ENCODE measurements around the gene ZCRB1.

Gene ZCRB1

DNA sequence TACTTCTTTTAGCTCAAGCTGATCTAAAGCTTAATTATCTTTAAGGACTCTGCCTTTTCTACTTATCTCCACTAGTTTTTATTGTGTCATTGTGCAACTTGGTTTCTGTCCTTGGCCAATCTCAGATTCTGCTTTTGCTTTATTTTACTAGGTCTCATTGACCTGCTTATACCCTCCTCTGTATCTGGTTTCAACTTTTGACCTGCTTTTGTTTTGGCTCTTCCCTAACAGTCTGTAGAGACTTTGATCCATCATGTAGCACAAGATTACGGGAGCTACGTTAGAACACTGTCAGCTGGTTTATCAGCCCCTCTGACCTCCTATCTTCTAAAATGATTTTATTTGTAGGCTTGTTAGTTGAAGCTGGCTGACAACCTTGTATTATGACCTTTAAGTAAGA lies 43.6 kb downstream of the ZCRB1 start:
- no peaks in the 10 kb centered on the region for H3K9me3 ChIP-seq (ENCODE audit: control insufficient read depth, low read length)
- 77 to 79% methylated on average over 2 of the region's 2 CpGs for WGBS, 2 experiments
- no peaks in the 10 kb centered on the region for H3K4me1 ChIP-seq (ENCODE audit: control insufficient read depth, insufficient read depth, low read length)
- H3K4me3 ChIP-seq (ENCODE audit: insufficient read depth, low read depth, low read length): no peak overlapping the region
- no peaks in the 10 kb centered on the region for H3K36me3 ChIP-seq (ENCODE audit: control insufficient read depth, insufficient read depth, low read length)
- H3K27me3 ChIP-seq (ENCODE audit: control insufficient read depth, insufficient read depth, low read length, poor library complexity, severe bottlenecking): no peaks in the 10 kb centered on the region
- no peak overlapping the region for H3K27ac ChIP-seq (ENCODE audit: insufficient read depth, low read depth, low read length, poor library complexity, severe bottlenecking)

GRCh38 chr12:42281844-42282243 lies 44.0 kb downstream of the ZCRB1 start:
- Histone ChIP-seq H3K36me3 (ENCODE audit: control insufficient read depth, insufficient read depth, low read length) (no peaks in the 10 kb centered on the region), H3K4me1 (ENCODE audit: control insufficient read depth, insufficient read depth, low read length) (no peaks in the 10 kb centered on the region), H3K27me3 (ENCODE audit: control insufficient read depth, insufficient read depth, low read length, poor library complexity, severe bottlenecking) (no peaks in the 10 kb centered on the region), H3K4me3 (ENCODE audit: insufficient read depth, low read depth, low read length) (no peak overlapping the region), H3K27ac (ENCODE audit: insufficient read depth, low read depth, low read length, poor library complexity, severe bottlenecking) (no peak overlapping the region), H3K9me3 (ENCODE audit: control insufficient read depth, low read length) (no peaks in the 10 kb centered on the region)
- 93 to 95% methylated on average over 3 of the region's 3 CpGs for WGBS, 2 experiments

GRCh38 chr12:42281278-42281677 lies 44.6 kb downstream of the ZCRB1 start:
- Histone ChIP-seq H3K27me3 (ENCODE audit: control insufficient read depth, insufficient read depth, low read length, poor library complexity, severe bottlenecking) (no peaks in the 10 kb centered on the region), H3K4me3 (ENCODE audit: insufficient read depth, low read depth, low read length) (no peak overlapping the region), H3K4me1 (ENCODE audit: control insufficient read depth, insufficient read depth, low read length) (no peaks in the 10 kb centered on the region), H3K9me3 (ENCODE audit: control insufficient read depth, low read length) (no peaks in the 10 kb centered on the region), H3K36me3 (ENCODE audit: control insufficient read depth, insufficient read depth, low read length) (no peaks in the 10 kb centered on the region), H3K27ac (ENCODE audit: insufficient read depth, low read depth, low read length, poor library complexity, severe bottlenecking) (no peak overlapping the region)
- WGBS, 2 experiments: 77 to 86% methylated on average over 3 of the region's 3 CpGs

DNA sequence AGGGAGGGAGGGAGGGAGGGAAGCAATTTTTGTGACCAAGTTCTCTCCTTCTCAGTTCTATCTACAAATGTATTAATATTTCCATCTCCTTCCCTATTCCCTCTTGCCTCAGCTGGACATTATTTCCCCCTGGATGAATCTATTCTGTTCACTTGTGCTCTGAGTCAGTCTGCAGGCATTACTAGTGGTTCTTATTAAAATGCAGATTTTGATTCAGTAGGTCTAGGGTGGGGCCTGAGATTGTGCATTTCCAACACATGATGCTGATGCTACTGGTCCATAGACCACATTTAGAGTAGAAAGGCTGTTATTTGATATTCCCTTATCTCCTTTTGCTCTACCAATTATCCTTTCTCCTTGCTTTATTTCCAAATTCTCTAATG lies 47.8 kb downstream of the ZCRB1 start:
- Histone ChIP-seq H3K36me3 (ENCODE audit: control insufficient read depth, insufficient read depth, low read length) (no peaks in the 10 kb centered on the region), H3K4me3 (ENCODE audit: insufficient read depth, low read depth, low read length) (no peak overlapping the region)

GRCh38 chr12:42277396-42278127 lies 48.3 kb downstream of the ZCRB1 start:
- no peaks in the 10 kb centered on the region for H3K4me1 ChIP-seq (ENCODE audit: control insufficient read depth, insufficient read depth, low read length)
- 92 to 94% methylated on average over 5 to 6 of the region's 6 CpGs for WGBS, 2 experiments
- H3K4me3 ChIP-seq (ENCODE audit: insufficient read depth, low read depth, low read length): no peak overlapping the region
- H3K36me3 ChIP-seq (ENCODE audit: control insufficient read depth, insufficient read depth, low read length): no peaks in the 10 kb centered on the region
- H3K27ac ChIP-seq (ENCODE audit: insufficient read depth, low read depth, low read length, poor library complexity, severe bottlenecking): no peak overlapping the region
- no peaks in the 10 kb centered on the region for H3K27me3 ChIP-seq (ENCODE audit: control insufficient read depth, insufficient read depth, low read length, poor library complexity, severe bottlenecking)
- no peaks in the 10 kb centered on the region for H3K9me3 ChIP-seq (ENCODE audit: control insufficient read depth, low read length)

More for the DNA sequence above, 47.8 kb downstream of the ZCRB1 start:
- Histone ChIP-seq H3K27ac (ENCODE audit: insufficient read depth, low read depth, low read length, poor library complexity, severe bottlenecking) (no peak overlapping the region), H3K9me3 (ENCODE audit: control insufficient read depth, low read length) (no peaks in the 10 kb centered on the region), H3K27me3 (ENCODE audit: control insufficient read depth, insufficient read depth, low read length, poor library complexity, severe bottlenecking) (no peaks in the 10 kb centered on the region), H3K4me1 (ENCODE audit: control insufficient read depth, insufficient read depth, low read length) (no peaks in the 10 kb centered on the region)

GRCh38 chr12:42275499-42275898 lies 50.4 kb downstream of the ZCRB1 start:
- no peak overlapping the region for H3K27ac ChIP-seq (ENCODE audit: insufficient read depth, low read depth, low read length, poor library complexity, severe bottlenecking)
- H3K9me3 ChIP-seq (ENCODE audit: control insufficient read depth, low read length): no peaks in the 10 kb centered on the region
- H3K36me3 ChIP-seq (ENCODE audit: control insufficient read depth, insufficient read depth, low read length): no peaks in the 10 kb centered on the region
- no peaks in the 10 kb centered on the region for H3K27me3 ChIP-seq (ENCODE audit: control insufficient read depth, insufficient read depth, low read length, poor library complexity, severe bottlenecking)
- WGBS, 2 experiments: 85 to 96% methylated on average over 4 of the region's 4 CpGs
- H3K4me3 ChIP-seq (ENCODE audit: insufficient read depth, low read depth, low read length): no peak overlapping the region
- no peaks in the 10 kb centered on the region for H3K4me1 ChIP-seq (ENCODE audit: control insufficient read depth, insufficient read depth, low read length)

- Histone ChIP-seq H3K36me3 (ENCODE audit: control insufficient read depth, insufficient read depth, low read length) (no peaks in the 10 kb centered on the region), H3K27me3 (ENCODE audit: control insufficient read depth, insufficient read depth, low read length, poor library complexity, severe bottlenecking) (no peaks in the 10 kb centered on the region), H3K4me3 (ENCODE audit: insufficient read depth, low read depth, low read length) (no peak overlapping the region), H3K27ac (ENCODE audit: insufficient read depth, low read depth, low read length, poor library complexity, severe bottlenecking) (no peak overlapping the region), H3K4me1 (ENCODE audit: control insufficient read depth, insufficient read depth, low read length) (no peaks in the 10 kb centered on the region), H3K9me3 (ENCODE audit: control insufficient read depth, low read length) (no peaks in the 10 kb centered on the region)
- WGBS, 2 experiments: 96% methylated on average over 21 of the region's 21 CpGs
These were observed 52.2 kb downstream of the ZCRB1 start for GRCh38 chr12:42273706-42274105.

- Histone ChIP-seq H3K9me3 (ENCODE audit: control insufficient read depth, low read length) (no peaks in the 10 kb centered on the region), H3K27ac (ENCODE audit: insufficient read depth, low read depth, low read length, poor library complexity, severe bottlenecking) (no peak overlapping the region), H3K4me3 (ENCODE audit: insufficient read depth, low read depth, low read length) (no peak overlapping the region), H3K4me1 (ENCODE audit: control insufficient read depth, insufficient read depth, low read length) (no peaks in the 10 kb centered on the region), H3K27me3 (ENCODE audit: control insufficient read depth, insufficient read depth, low read length, poor library complexity, severe bottlenecking) (no peaks in the 10 kb centered on the region), H3K36me3 (ENCODE audit: control insufficient read depth, insufficient read depth, low read length) (no peaks in the 10 kb centered on the region)
- WGBS, 2 experiments: 78 to 79% methylated on average over 4 of the region's 4 CpGs
These were observed 55.3 kb downstream of the ZCRB1 start for GRCh38 chr12:42270596-42270995.

- Histone ChIP-seq H3K27ac (ENCODE audit: insufficient read depth, low read depth, low read length, poor library complexity, severe bottlenecking) (no peak overlapping the region), H3K36me3 (ENCODE audit: control insufficient read depth, insufficient read depth, low read length) (no peaks in the 10 kb centered on the region), H3K27me3 (ENCODE audit: control insufficient read depth, insufficient read depth, low read length, poor library complexity, severe bottlenecking) (no peaks in the 10 kb centered on the region), H3K4me3 (ENCODE audit: insufficient read depth, low read depth, low read length) (no peak overlapping the region), H3K4me1 (ENCODE audit: control insufficient read depth, insufficient read depth, low read length) (no peaks in the 10 kb centered on the region), H3K9me3 (ENCODE audit: control insufficient read depth, low read length) (no peaks in the 10 kb centered on the region)
- WGBS, 2 experiments: 93% methylated on average over 15 of the region's 15 CpGs
These were observed 58.3 kb downstream of the ZCRB1 start for GRCh38 chr12:42267413-42268190.

GRCh38 chr12:42266579-42267230 lies 59.2 kb downstream of the ZCRB1 start:
- Histone ChIP-seq H3K9me3 (ENCODE audit: control insufficient read depth, low read length) (no peaks in the 10 kb centered on the region), H3K27me3 (ENCODE audit: control insufficient read depth, insufficient read depth, low read length, poor library complexity, severe bottlenecking) (no peaks in the 10 kb centered on the region), H3K4me1 (ENCODE audit: control insufficient read depth, insufficient read depth, low read length) (no peaks in the 10 kb centered on the region), H3K36me3 (ENCODE audit: control insufficient read depth, insufficient read depth, low read length) (no peaks in the 10 kb centered on the region), H3K27ac (ENCODE audit: insufficient read depth, low read depth, low read length, poor library complexity, severe bottlenecking) (no peak overlapping the region), H3K4me3 (ENCODE audit: insufficient read depth, low read depth, low read length) (no peak overlapping the region)
- 89 to 90% methylated on average over 17 of the region's 17 CpGs for WGBS, 2 experiments

Measured in ectodermal cell (in vitro differentiated cells).